Prostate gland (tissue), 2 donors: Measurements from ENCODE around the gene CNTN5.

Experiments
- POLR2AphosphoS5 ChIP-seq: sonication (generic); formaldehyde crosslinking; IDR thresholded peaks from one replicate; pipeline ENCODE4 v1.6.1; 2017; ENCODE audit warnings: antibody characterized with exemption
- TF ChIP-seq, protein P1 (sequence below), 4 experiments: fragments of 200-600 bp in 2 of 4; fragments of 450-650 bp in 2 of 4; sonication (generic) in 2 of 4; IDR thresholded peaks; 1 replicate in 3 of 4; 2 replicates in 1 of 4; pipeline ENCODE4 v1.5.1; 2016 to 2019; ENCODE audit warnings: antibody characterized with exemption in 4 of 4, mild to moderate bottlenecking in 2 of 4, moderate library complexity in 2 of 4

DNA sequence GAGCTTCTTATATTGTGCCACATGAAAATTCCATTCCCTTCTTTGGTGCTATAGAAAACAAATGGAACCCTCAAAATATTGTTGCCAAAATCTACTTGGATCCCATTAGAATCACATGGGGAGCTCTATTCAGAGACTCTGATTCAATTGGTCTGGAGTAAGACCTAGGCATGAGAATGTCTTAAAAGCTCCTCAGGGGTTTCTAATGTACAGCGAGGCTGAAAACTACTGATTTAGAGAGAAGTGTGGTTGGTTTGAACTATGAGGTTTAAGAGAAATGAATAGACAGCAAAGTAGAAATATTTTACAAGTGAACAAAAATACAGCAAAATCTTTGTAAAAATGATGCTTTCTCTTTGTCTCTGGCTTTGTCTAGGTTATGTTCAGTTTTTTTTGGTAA lies 514.7 kb downstream of the CNTN5 start:
- TF ChIP-seq POLR2AphosphoS5, result no peak
- TF ChIP-seq, protein P1, sequence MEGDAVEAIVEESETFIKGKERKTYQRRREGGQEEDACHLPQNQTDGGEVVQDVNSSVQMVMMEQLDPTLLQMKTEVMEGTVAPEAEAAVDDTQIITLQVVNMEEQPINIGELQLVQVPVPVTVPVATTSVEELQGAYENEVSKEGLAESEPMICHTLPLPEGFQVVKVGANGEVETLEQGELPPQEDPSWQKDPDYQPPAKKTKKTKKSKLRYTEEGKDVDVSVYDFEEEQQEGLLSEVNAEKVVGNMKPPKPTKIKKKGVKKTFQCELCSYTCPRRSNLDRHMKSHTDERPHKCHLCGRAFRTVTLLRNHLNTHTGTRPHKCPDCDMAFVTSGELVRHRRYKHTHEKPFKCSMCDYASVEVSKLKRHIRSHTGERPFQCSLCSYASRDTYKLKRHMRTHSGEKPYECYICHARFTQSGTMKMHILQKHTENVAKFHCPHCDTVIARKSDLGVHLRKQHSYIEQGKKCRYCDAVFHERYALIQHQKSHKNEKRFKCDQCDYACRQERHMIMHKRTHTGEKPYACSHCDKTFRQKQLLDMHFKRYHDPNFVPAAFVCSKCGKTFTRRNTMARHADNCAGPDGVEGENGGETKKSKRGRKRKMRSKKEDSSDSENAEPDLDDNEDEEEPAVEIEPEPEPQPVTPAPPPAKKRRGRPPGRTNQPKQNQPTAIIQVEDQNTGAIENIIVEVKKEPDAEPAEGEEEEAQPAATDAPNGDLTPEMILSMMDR (IDR thresholded peaks at IDR 0.05), result no peak
